GM12892 (cell line): Measurements from ENCODE around the gene PPP6R1.

ENCODE experiments used
- DNase-seq: peaks from one replicate; pipeline ENCODE4 v3.0.0; 2011; ENCODE audit not compliant: insufficient read length
- FAIRE-seq: peaks from 2 replicates; lab custom pipeline; 2011; peaks lifted over from hg19 to GRCh38; lab: Jason Lieb, UNC
- POLR2A ChIP-seq: IDR thresholded peaks from 2 replicates; pipeline ENCODE4 v1.6.1; 2011; ENCODE audit warnings: low read depth, low read length, control low read depth
- POLR2AphosphoS5 ChIP-seq: IDR thresholded peaks from 2 replicates; pipeline ENCODE4 v1.6.1; 2011; ENCODE audit warnings: low read depth, low read length, control low read depth
- TAF1 ChIP-seq: IDR thresholded peaks from 2 replicates; pipeline ENCODE4 v1.6.1; 2011; ENCODE audit warnings: low read depth, mild to moderate bottlenecking, control low read depth, low read length, borderline replicate concordance

Gene PPP6R1

GRCh38 chr19:55278391-55279135 is 19.7 kb upstream of the PPP6R1 start:
- FAIRE-seq (no peak), DNase-seq (no peak)
- TF ChIP-seq POLR2AphosphoS5 (no peak), TAF1 (no peak), POLR2A (no peak)

GRCh38 chr19:55277494-55277893 is 18.7 kb upstream of the PPP6R1 start:
- DNase-seq (no peak), FAIRE-seq (no peak)
- no peak for TF ChIP-seq POLR2A
- TF ChIP-seq TAF1: no peak
- no peak for TF ChIP-seq POLR2AphosphoS5

GRCh38 chr19:55276720-55277430 is 18.1 kb upstream of the PPP6R1 start:
- TF ChIP-seq TAF1 (no peak), POLR2AphosphoS5 (no peak), POLR2A (no peak)
- no peak for FAIRE-seq

GRCh38 chr19:55275851-55276719 is 17.3 kb upstream of the PPP6R1 start:
- no peak for TF ChIP-seq POLR2A
- TF ChIP-seq TAF1: no peak
- no peak for TF ChIP-seq POLR2AphosphoS5
- DNase-seq (no peak), FAIRE-seq (peak; percentile 82)

More at GRCh38 chr19:55276720-55277430, 18.1 kb upstream of the PPP6R1 start:
- DNase-seq: no peak

- no peak for TF ChIP-seq POLR2AphosphoS5
- no peak for TF ChIP-seq POLR2A
- no peak for TF ChIP-seq TAF1
- FAIRE-seq (no peak), DNase-seq (no peak)
These were observed 15.3 kb upstream of the PPP6R1 start for GRCh38 chr19:55273978-55274707.

GRCh38 chr19:55272142-55272541 is 13.3 kb upstream of the PPP6R1 start:
- no peak for FAIRE-seq
- TF ChIP-seq POLR2AphosphoS5 (no peak), POLR2A (no peak), TAF1 (no peak)

GRCh38 chr19:55270172-55270942 is 11.5 kb upstream of the PPP6R1 start:
- no peak for TF ChIP-seq POLR2AphosphoS5
- no peak for TF ChIP-seq POLR2A
- no peak for TF ChIP-seq TAF1
- DNase-seq: no peak
- no peak for FAIRE-seq

More at GRCh38 chr19:55272142-55272541, 13.3 kb upstream of the PPP6R1 start:
- DNase-seq: no peak

GRCh38 chr19:55269299-55269698 is 10.5 kb upstream of the PPP6R1 start:
- no peak for FAIRE-seq
- TF ChIP-seq POLR2A (no peak), TAF1 (no peak), POLR2AphosphoS5 (no peak)
- DNase-seq: no peak

GRCh38 chr19:55266840-55267239 is 8.0 kb upstream of the PPP6R1 start:
- no peak for FAIRE-seq
- TF ChIP-seq TAF1 (no peak), POLR2AphosphoS5 (no peak)
- DNase-seq: no peak

GRCh38 chr19:55266404-55266803 is 7.6 kb upstream of the PPP6R1 start:
- FAIRE-seq (no peak), DNase-seq (no peak)

More at GRCh38 chr19:55266404-55266803, 7.6 kb upstream of the PPP6R1 start:
- no peak for TF ChIP-seq TAF1
- no peak for TF ChIP-seq POLR2A
